Activated T-cell treated with anti-CD3 and anti-CD28 coated beads, Interleukin-2, amount 50 U/mL, for 4 hours (primary cell): ENCODE data around the gene LYAR. TPM values are rescaled to one million over a fixed set of nuclear protein-coding genes. Genes with fewer than 3 reads are reported as not detected.

ENCODE experiments used
- ATAC-seq, 2 donors: fragments of 200-7000 bp; cut with Tn5 transposase; one replicate each; pipeline ENCODE4 v1.10.0; 2021
- DNase-seq: peaks from one replicate; pipeline ENCODE4 v3.0.0-alpha.2; 2020
- H3K27me3 Mint-ChIP-seq: one replicate; pipeline ENCODE4 v1.8.0; 2021; ENCODE audit warnings: low read depth, mixed read lengths
- H3K36me3 Mint-ChIP-seq: one replicate; pipeline ENCODE4 v1.8.0; 2022; ENCODE audit warnings: mixed read lengths; ENCODE audit not compliant: insufficient read depth
- H3K4me1 Mint-ChIP-seq: one replicate; pipeline ENCODE4 v1.8.0; 2021; ENCODE audit warnings: low read depth, mixed read lengths
- H3K4me3 Mint-ChIP-seq: one replicate; pipeline ENCODE4 v1.8.0; 2021; ENCODE audit warnings: mild to moderate bottlenecking, moderate library complexity, mixed read lengths
- H3K9me3 Mint-ChIP-seq: one replicate; pipeline ENCODE4 v1.8.0; 2021; ENCODE audit warnings: mixed read lengths
- total RNA-seq, 3 donors: library from RNA; stranded (reverse); gene quantifications; one replicate each; pipeline ENCODE4 v1.2.1, GENCODE V29; 2021

LYAR gene, protein sequence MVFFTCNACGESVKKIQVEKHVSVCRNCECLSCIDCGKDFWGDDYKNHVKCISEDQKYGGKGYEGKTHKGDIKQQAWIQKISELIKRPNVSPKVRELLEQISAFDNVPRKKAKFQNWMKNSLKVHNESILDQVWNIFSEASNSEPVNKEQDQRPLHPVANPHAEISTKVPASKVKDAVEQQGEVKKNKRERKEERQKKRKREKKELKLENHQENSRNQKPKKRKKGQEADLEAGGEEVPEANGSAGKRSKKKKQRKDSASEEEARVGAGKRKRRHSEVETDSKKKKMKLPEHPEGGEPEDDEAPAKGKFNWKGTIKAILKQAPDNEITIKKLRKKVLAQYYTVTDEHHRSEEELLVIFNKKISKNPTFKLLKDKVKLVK
- total RNA-seq: 100 to 1,000 TPM; 114 to 129 (median 118) TPM

DNA sequence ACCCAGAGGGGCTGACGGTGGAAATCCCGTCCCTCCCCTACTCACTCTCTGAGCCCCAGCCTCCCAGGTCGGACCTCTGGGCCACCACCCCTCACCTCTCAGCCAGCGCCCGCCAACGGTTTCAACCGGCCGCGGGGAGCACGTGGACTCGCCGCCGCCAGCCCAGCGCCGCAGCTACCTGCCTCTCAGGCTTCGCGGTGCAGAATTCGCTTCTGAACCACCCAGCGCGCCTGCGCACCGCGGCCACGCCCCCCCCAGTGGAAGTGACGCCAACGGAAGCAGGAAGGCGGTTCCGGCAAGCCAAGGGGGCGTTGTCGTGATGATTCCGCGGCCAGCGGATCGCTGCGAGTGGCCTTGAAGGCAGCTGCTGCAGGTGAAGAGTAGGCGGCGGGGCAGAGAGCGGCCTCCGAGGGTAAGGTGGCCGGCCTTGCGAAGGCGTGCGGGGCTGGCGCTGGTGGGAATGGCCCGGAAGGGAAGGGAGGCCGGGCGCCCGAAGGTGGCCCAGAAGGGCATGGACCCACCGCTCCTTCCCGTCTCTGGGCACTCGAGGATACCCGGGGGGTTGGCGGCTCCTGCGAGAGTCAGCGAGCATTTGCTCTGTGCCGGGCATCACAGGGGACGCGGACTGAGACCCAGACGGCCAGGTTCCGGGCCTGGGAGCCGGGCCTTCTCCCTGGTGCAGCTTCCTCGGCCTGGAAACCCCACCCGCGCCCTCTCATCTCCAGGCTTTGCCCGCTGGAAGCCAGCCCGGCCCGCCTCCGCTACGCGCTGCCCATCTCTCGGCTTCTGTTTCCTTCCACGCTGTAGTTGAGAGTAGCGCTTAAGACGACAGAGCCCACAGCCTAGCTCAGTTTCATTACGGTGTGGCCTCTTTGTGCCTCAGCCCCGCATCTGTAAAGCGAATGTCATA, at the start of gene LYAR, which contains the start of gene ZBTB49:
Gene LYAR (minus strand): TSS at position 214 of the 910 bp plus-strand sequence. CDS start 6,412 bp downstream, outside the sequence.
Gene ZBTB49 (plus strand): TSS at position 311 of the 910 bp plus-strand sequence. CDS start 9,695 bp downstream, outside the sequence.
- ATAC-seq (peak; percentile 92 to 94), DNase-seq (peak; percentile 95)
- peak within 1 kb of the TSS; percentile 98 for H3K4me3 Mint-ChIP-seq
- no peaks in the 10 kb centered on the region for H3K9me3 Mint-ChIP-seq
- no peaks in the 10 kb centered on the region for H3K27me3 Mint-ChIP-seq
- peaks cover 51% of the 10 kb centered on the region for H3K4me1 Mint-ChIP-seq
- peaks cover 24% of the 10 kb centered on the region for H3K36me3 Mint-ChIP-seq

GRCh38 chr4:4339504-4340085, 49.6 kb upstream of the LYAR start:
- DNase-seq (no peak), ATAC-seq (no peak)
- Mint-ChIP-seq H3K36me3 (no peaks in the 10 kb centered on the region), H3K4me1 (peaks cover 6% of the 10 kb centered on the region), H3K9me3 (no peaks in the 10 kb centered on the region), H3K4me3 (no peak overlapping the region), H3K27me3 (no peaks in the 10 kb centered on the region)

GRCh38 chr4:4338210-4339001, 48.5 kb upstream of the LYAR start:
- H3K4me1 Mint-ChIP-seq: peaks cover 6% of the 10 kb centered on the region
- H3K36me3 Mint-ChIP-seq: no peaks in the 10 kb centered on the region
- no peaks in the 10 kb centered on the region for H3K9me3 Mint-ChIP-seq
- ATAC-seq (no peak), DNase-seq (no peak)
- H3K27me3 Mint-ChIP-seq: no peaks in the 10 kb centered on the region
- no peak overlapping the region for H3K4me3 Mint-ChIP-seq

- Mint-ChIP-seq H3K27me3 (no peaks in the 10 kb centered on the region), H3K9me3 (no peaks in the 10 kb centered on the region), H3K36me3 (no peaks in the 10 kb centered on the region), H3K4me1 (peaks cover 3% of the 10 kb centered on the region), H3K4me3 (no peak overlapping the region)
- DNase-seq (peak; percentile 69), ATAC-seq (peak; percentile 93 to 96)
Measured at GRCh38 chr4:4334798-4335520, 45.0 kb upstream of the LYAR start.

DNA sequence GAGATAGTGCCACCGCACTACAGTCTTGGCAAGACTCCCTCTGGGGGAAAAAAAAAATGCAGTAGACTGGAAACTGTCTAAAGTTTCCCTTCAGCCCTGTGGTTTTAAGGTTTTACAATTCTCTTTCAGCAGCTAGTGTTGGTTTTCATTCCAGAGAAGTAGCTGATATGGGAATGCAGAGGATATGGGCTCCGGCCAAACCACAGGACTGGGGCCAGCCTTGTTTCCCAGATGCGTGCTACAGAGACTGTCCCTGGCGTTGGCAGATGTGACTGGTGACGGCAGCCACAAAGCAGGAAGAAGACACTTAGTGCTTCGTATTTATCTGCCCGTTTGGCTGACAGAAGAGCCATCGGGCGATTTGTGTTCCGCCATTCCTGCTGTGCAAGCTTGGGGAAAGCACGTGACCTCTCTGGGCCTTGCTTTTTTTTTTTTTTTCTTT, 43.3 kb upstream of the LYAR start:
- no peaks in the 10 kb centered on the region for H3K36me3 Mint-ChIP-seq
- DNase-seq (no peak), ATAC-seq (no peak)
- H3K4me1 Mint-ChIP-seq: peaks cover 3% of the 10 kb centered on the region
- H3K9me3 Mint-ChIP-seq: no peaks in the 10 kb centered on the region
- H3K4me3 Mint-ChIP-seq: no peak overlapping the region
- H3K27me3 Mint-ChIP-seq: no peaks in the 10 kb centered on the region

DNA sequence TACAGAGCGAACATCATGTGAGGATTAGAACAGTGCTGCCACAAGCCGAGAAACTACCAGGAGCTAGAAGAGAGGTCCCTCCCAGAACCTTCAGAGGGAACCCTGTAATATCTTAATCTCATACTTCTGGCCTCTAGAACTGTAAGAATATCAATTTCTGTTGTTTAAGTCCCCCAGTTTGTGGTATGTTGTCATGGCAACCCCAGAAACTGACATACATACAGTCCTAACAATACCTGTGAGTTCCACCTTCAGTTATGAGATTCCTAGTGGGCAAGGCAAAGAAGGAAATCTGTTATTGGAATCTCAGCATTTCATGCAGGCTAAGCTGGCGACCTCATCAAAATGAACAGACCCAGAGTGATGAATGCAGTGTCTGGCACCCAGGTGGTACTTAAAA, 42.6 kb upstream of the LYAR start:
- no peaks in the 10 kb centered on the region for H3K27me3 Mint-ChIP-seq

GRCh38 chr4:4330794-4331193, 40.8 kb upstream of the LYAR start:
- no peaks in the 10 kb centered on the region for H3K9me3 Mint-ChIP-seq
- H3K27me3 Mint-ChIP-seq: no peaks in the 10 kb centered on the region
- no peaks in the 10 kb centered on the region for H3K36me3 Mint-ChIP-seq
- no peak overlapping the region for H3K4me3 Mint-ChIP-seq
- ATAC-seq: no peak
- H3K4me1 Mint-ChIP-seq: peaks cover 3% of the 10 kb centered on the region
- no peak for DNase-seq

More for the DNA sequence above, 42.6 kb upstream of the LYAR start:
- no peaks in the 10 kb centered on the region for H3K36me3 Mint-ChIP-seq
- no peaks in the 10 kb centered on the region for H3K9me3 Mint-ChIP-seq
- ATAC-seq (no peak), DNase-seq (no peak)
- peaks cover 3% of the 10 kb centered on the region for H3K4me1 Mint-ChIP-seq
- no peak overlapping the region for H3K4me3 Mint-ChIP-seq

DNA sequence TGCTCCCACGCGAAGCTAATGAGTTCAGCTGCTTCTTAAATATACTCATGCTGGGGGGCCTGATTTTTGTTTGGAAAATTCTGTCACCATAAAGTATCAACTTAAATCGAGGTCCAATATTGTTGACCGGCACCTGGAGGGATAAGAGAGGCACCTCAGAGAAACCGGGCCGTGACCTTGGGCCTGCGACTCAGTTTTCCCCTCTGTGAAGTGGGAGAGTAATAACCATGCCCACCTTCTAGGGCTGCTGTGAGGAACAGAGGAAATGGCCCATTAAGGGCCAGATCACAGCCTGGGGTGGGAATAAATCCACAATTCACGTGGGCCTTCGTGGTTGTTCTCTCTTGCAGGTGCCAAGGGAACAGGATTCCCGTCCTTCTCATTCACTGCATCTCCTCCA, 39.5 kb upstream of the LYAR start:
- no peaks in the 10 kb centered on the region for H3K36me3 Mint-ChIP-seq
- no peaks in the 10 kb centered on the region for H3K9me3 Mint-ChIP-seq
- no peak overlapping the region for H3K4me3 Mint-ChIP-seq
- no peaks in the 10 kb centered on the region for H3K4me1 Mint-ChIP-seq
- H3K27me3 Mint-ChIP-seq: no peaks in the 10 kb centered on the region
- ATAC-seq (no peak), DNase-seq (no peak)

DNA sequence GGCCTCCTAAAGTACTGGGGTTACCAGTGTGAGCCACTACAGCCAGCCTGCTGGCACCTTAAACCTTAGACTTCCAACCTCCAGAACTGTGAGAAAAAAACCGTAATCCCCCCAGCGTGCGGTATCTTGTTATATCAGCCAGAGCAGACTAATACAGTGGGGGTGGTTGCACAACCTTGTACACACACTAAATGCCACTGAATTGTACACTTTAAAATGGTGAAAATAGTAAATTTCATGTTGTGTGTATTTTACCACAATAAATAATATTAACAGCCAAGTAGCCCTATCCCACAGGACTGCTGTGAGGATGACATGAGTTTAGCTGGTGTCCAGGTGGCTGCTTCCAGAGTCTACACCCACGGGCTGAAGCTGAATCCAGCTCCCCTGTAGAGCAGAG, 38.9 kb upstream of the LYAR start:
- ATAC-seq: no peak

GRCh38 chr4:4328206-4328605, 38.3 kb upstream of the LYAR start:
- DNase-seq (no peak), ATAC-seq (no peak)
- no peaks in the 10 kb centered on the region for H3K4me1 Mint-ChIP-seq
- H3K4me3 Mint-ChIP-seq: no peak overlapping the region
- no peaks in the 10 kb centered on the region for H3K27me3 Mint-ChIP-seq
- peaks cover 5% of the 10 kb centered on the region for H3K36me3 Mint-ChIP-seq
- no peaks in the 10 kb centered on the region for H3K9me3 Mint-ChIP-seq

More for the DNA sequence above, 38.9 kb upstream of the LYAR start:
- Mint-ChIP-seq H3K4me3 (no peak overlapping the region), H3K27me3 (no peaks in the 10 kb centered on the region), H3K36me3 (peaks cover 2% of the 10 kb centered on the region), H3K9me3 (no peaks in the 10 kb centered on the region), H3K4me1 (no peaks in the 10 kb centered on the region)
- DNase-seq: no peak

DNA sequence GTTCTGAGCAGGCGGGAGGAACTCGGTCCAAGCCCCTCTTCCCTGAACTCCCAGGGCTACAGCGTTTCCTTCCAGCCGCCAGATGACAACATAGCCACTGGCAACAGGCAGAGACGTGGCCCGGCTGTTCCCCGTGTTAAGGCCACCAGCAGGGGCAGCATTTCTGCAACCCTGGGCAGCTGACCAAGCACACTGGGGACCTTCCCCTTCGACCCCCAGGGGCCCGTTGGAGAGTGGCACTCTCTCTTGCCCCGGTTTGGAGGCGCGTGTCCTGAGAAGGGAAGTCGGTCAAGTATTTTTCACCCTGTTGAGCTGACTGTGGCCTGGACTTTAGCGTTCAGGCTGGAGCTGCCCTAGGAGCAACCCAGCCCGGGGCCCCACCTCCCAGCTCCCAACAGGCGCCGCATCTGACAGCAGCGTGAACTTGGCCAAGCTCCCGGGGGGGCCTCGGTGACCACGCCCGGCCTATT, 37.7 kb upstream of the LYAR start:
- Mint-ChIP-seq H3K27me3 (no peaks in the 10 kb centered on the region), H3K4me1 (no peaks in the 10 kb centered on the region)

GRCh38 chr4:4326166-4326565, 36.2 kb upstream of the LYAR start:
- H3K4me3 Mint-ChIP-seq: no peak overlapping the region
- peaks cover 18% of the 10 kb centered on the region for H3K36me3 Mint-ChIP-seq
- no peaks in the 10 kb centered on the region for H3K4me1 Mint-ChIP-seq
- DNase-seq (no peak), ATAC-seq (no peak)
- no peaks in the 10 kb centered on the region for H3K27me3 Mint-ChIP-seq
- H3K9me3 Mint-ChIP-seq: no peaks in the 10 kb centered on the region

More for the DNA sequence above, 37.7 kb upstream of the LYAR start:
- DNase-seq (no peak), ATAC-seq (no peak)
- H3K9me3 Mint-ChIP-seq: no peaks in the 10 kb centered on the region
- peaks cover 7% of the 10 kb centered on the region for H3K36me3 Mint-ChIP-seq
- H3K4me3 Mint-ChIP-seq: no peak overlapping the region

GRCh38 chr4:4325321-4325720, 35.4 kb upstream of the LYAR start:
- Mint-ChIP-seq H3K27me3 (no peaks in the 10 kb centered on the region), H3K36me3 (peaks cover 24% of the 10 kb centered on the region), H3K9me3 (no peaks in the 10 kb centered on the region), H3K4me1 (no peaks in the 10 kb centered on the region), H3K4me3 (no peak overlapping the region)
- ATAC-seq (no peak), DNase-seq (no peak)
